GM12878 (cell line): Measurements from ENCODE around the gene TNK1. TPM values are rescaled to one million over a fixed set of nuclear protein-coding genes. Genes with fewer than 3 reads are reported as not detected.

Experiments used
- ATAC-seq: fragments of 200-7000 bp; cut with Tn5 transposase; 3 replicates; pipeline ENCODE4 v1.9.1; 2020; ENCODE audit warnings: mild to moderate bottlenecking, moderate library complexity
- BruUV-seq: library from RNA; stranded (reverse); fragments of 400-500 nt; replicated peaks from 2 replicates; lab custom pipeline; 2021; lab: Mats Ljungman, UMichigan
- CTCF ChIA-PET: fragments of 300-600 bp; sonication (Branson Sonifier 250); formaldehyde crosslinking; extraction: SDS; loops from one replicate; lab custom pipeline; 2021; ENCODE audit warnings: inconsistent platforms; lab: Yijun Ruan, JAX
- POLR2A ChIA-PET: fragments of 350-600 bp; formaldehyde crosslinking; extraction: SDS; loops from one replicate; lab custom pipeline; 2021; ENCODE audit warnings: inconsistent platforms; lab: Charles Lee
- RAD21 ChIA-PET: fragments of 300-600 bp; sonication (Branson Sonifier 250); formaldehyde crosslinking; loops from one replicate; lab custom pipeline; 2023; ENCODE audit warnings: antibody characterized with exemption; ENCODE audit not compliant: unreplicated experiment; lab: Charles Lee
- SMC1A ChIA-PET: fragments of 300-600 bp; sonication (Branson Sonifier 250); formaldehyde crosslinking; loops from one replicate; lab custom pipeline; 2023; ENCODE audit not compliant: unreplicated experiment, uncharacterized antibody; lab: Charles Lee
- DNase-seq: peaks from one replicate; pipeline ENCODE4 v3.0.0-alpha.2; 2011; ENCODE audit warnings: low read depth, low spot score
- FAIRE-seq: peaks from 3 replicates; lab custom pipeline; 2011; peaks lifted over from hg19 to GRCh38; lab: Jason Lieb, UNC
- H2AFZ ChIP-seq: 2 replicates; pipeline ENCODE4 v1.6.0; 2011; ENCODE audit warnings: low read depth, low read length, control low read depth; ENCODE audit not compliant: control insufficient read depth
- H3K27ac ChIP-seq: 2 replicates; pipeline ENCODE4 v1.5.1; 2011; ENCODE audit warnings: control low read depth; ENCODE audit not compliant: control insufficient read depth, insufficient read depth
- H3K27me3 ChIP-seq, 2 experiments: replicated peaks in 1 of 2; 2 replicates each; pipeline versions ENCODE4 v1.6.0 to v1.6.1; 2011; ENCODE audit warnings: low read length in 1 of 2; ENCODE audit not compliant: control insufficient read depth in 2 of 2, insufficient read depth in 2 of 2
- H3K36me3 ChIP-seq, 2 experiments: 2 replicates each; pipeline ENCODE4 v1.5.1; 2011; ENCODE audit warnings: low read length in 1 of 2; ENCODE audit not compliant: control insufficient read depth in 2 of 2, insufficient read depth in 2 of 2
- H3K4me1 ChIP-seq: 2 replicates; pipeline ENCODE4 v1.6.1; 2011; ENCODE audit warnings: mild to moderate bottlenecking, low read length, moderate library complexity, mixed read lengths; ENCODE audit not compliant: control insufficient read depth, insufficient read depth
- H3K4me2 ChIP-seq: 2 replicates; pipeline ENCODE4 v1.6.0; 2011; ENCODE audit warnings: control low read depth; ENCODE audit not compliant: control insufficient read depth, insufficient read depth
- H3K4me3 ChIP-seq: fragments of 200-600 bp; sonication (generic); 2 replicates; pipeline ENCODE4 v1.5.1; 2016
- H3K79me2 ChIP-seq: 2 replicates; pipeline ENCODE4 v1.6.0; 2011; ENCODE audit warnings: low read length; ENCODE audit not compliant: control insufficient read depth, insufficient read depth
- H3K9ac ChIP-seq: 2 replicates; pipeline ENCODE4 v1.8.0; 2011; ENCODE audit warnings: low read length, control low read depth, mixed read lengths; ENCODE audit not compliant: control insufficient read depth, insufficient read depth
- H3K9me3 ChIP-seq: replicated peaks from 3 replicates; pipeline ENCODE4 v1.5.1; 2011; ENCODE audit warnings: mild to moderate bottlenecking, low read length; ENCODE audit not compliant: control insufficient read depth, insufficient read depth
- H4K20me1 ChIP-seq: 2 replicates; pipeline ENCODE4 v1.6.0; 2011; ENCODE audit not compliant: control insufficient read depth, insufficient read depth
- ASH2L ChIP-seq: fragments of 300-600, 200-600 bp; sonication (generic); IDR thresholded peaks from 2 replicates; pipeline ENCODE4 v1.6.1; 2017; ENCODE audit warnings: low read depth, mild to moderate bottlenecking, borderline replicate concordance
- CBX5 ChIP-seq: sonication (generic); IDR thresholded peaks from 2 replicates; pipeline ENCODE4 v1.6.1; 2016; ENCODE audit warnings: low read depth, moderate library complexity, mild to moderate bottlenecking, inconsistent platforms
- CHD4 ChIP-seq: fragments of 200-600 bp; sonication (generic); IDR thresholded peaks from 2 replicates; pipeline ENCODE4 v1.6.1; 2016; ENCODE audit warnings: mild to moderate bottlenecking
- KAT2A ChIP-seq: conservative IDR thresholded peaks from 2 replicates; pipeline ENCODE4 v1.6.1; 2011; ENCODE audit warnings: low read depth, low read length; ENCODE audit not compliant: control insufficient read depth
- NFXL1 ChIP-seq: fragments of 450-650 bp; IDR thresholded peaks from 2 replicates; pipeline ENCODE4 v1.6.1; 2017; ENCODE audit warnings: antibody characterized with exemption, mild to moderate bottlenecking, borderline replicate concordance
- RELA ChIP-seq: fragments of 450-650 bp; IDR thresholded peaks from 2 replicates; pipeline ENCODE4 v1.8.0; 2014; ENCODE audit warnings: borderline replicate concordance; ENCODE audit not compliant: partially characterized antibody
- YY1 ChIP-seq: IDR thresholded peaks from 2 replicates; pipeline ENCODE4 v1.6.1; 2011; ENCODE audit warnings: low read depth, mild to moderate bottlenecking, low read length
- ZBTB33 ChIP-seq: fragments of 450-650 bp; IDR thresholded peaks from 2 replicates; pipeline ENCODE4 v1.6.1; 2017; ENCODE audit warnings: mild to moderate bottlenecking
- ZNF24 ChIP-seq: fragments of 450-650 bp; IDR thresholded peaks from 2 replicates; pipeline ENCODE4 v1.6.1; 2017; ENCODE audit warnings: antibody characterized with exemption, mild to moderate bottlenecking
- ZNF274 ChIP-seq: IDR thresholded peaks from one replicate; pipeline ENCODE4 v1.8.0; 2011; ENCODE audit not compliant: insufficient read length, insufficient read depth
- WGBS: methylation state at CpG from one replicate; pipeline ENCODE4 v1.1.6; 2016; ENCODE audit warnings: low lambda C conversion rate; ENCODE audit not compliant: insufficient replicate concordance, insufficient coverage; ENCODE audit errors: missing lambda C conversion rate; 5-methylcytosine and 5-hydroxymethylcytosine counted together
- in situ Hi-C: fragments of 300-500 bp; cut with MboI; formaldehyde crosslinking; loops from 9 replicates; pipeline ENCODE4 v1.14.3; 2018; ENCODE audit warnings: mixed read lengths
- intact Hi-C: fragments of 100-400 bp; cut with micrococcal nuclease; formaldehyde crosslinking; loops from one replicate; pipeline ENCODE4 v1.14.2; 2022; ENCODE audit not compliant: unreplicated experiment
- polyA plus RNA-seq, 11 experiments: library from polyadenylated mRNA; depleted of rRNA in 4 of 11; unstranded in 6 of 11; stranded (reverse) in 5 of 11; fragments of >200 nt; fragmentation: Nextera tagmentation in 4 of 11; fragmentation: Illumina TruSeq in 1 of 11; extraction: Ambion mirVana in 4 of 11; extraction: Trizol in 1 of 11; gene quantifications; 1 replicate in 1 of 11; 2 replicates in 10 of 11; pipeline versions ENCODE4 v1.2.1 to v1.2.3, GENCODE V29; 2011 to 2016; ENCODE audit warnings: inconsistent platforms in 2 of 11, missing spikeins in 2 of 11, low read depth in 1 of 11
- total RNA-seq, 4 experiments: library from RNA; depleted of rRNA in 3 of 4; stranded (reverse); fragments of >200 nt in 3 of 4; fragmentation: Illumina TruSeq in 1 of 4; extraction: Trizol in 1 of 4; gene quantifications; 2 replicates each; pipeline versions ENCODE4 v1.2.1 to v1.2.3, GENCODE V29; 2013 to 2021
- TF ChIP-seq, protein P1 (sequence below): fragments of 450-650 bp; IDR thresholded peaks from 2 replicates; pipeline ENCODE4 v1.6.1; 2017; ENCODE audit warnings: mild to moderate bottlenecking, moderate library complexity
- TF ChIP-seq, protein P2 (sequence below): fragments of 450-650 bp; IDR thresholded peaks from 2 replicates; pipeline ENCODE4 v1.6.1; 2017; ENCODE audit warnings: borderline replicate concordance

Gene TNK1
- total and polyA plus RNA-seq, 10 of the 15 experiments (the other 5 are each of a cell fraction or from before 2014, with no cell fraction given) = 0.06 to 2.5 (median 0.70) TPM

- ChIA-PET RAD21 (no interaction called here), CTCF (interaction anchor here (0.6 to 0.8 kb wide), 2 partner anchors 50 to 63 kb away, joined by 3 to 4 read pairs; no protein-coding TSS in a partner anchor), POLR2A (interaction anchor here (0.6 to 1.8 kb wide), 2 partner anchors 34 to 121 kb away, joined by 3 to 14 read pairs; partner anchors contain the start of gene FGF11), SMC1A (no interaction called here)
- Histone ChIP-seq H3K27me3 (peaks cover 0 to 6% of the 10 kb centered on the region in 2 experiments; a peak in 2 of 4 replicates), H3K4me3 (peak overlapping the region; percentile 85; the same call in 1 of the 2 replicates), H3K4me2 (peak overlapping the region; percentile 72), H3K36me3 (no peaks in the 10 kb centered on the region), H4K20me1 (no peaks in the 10 kb centered on the region), H3K9ac (no peak overlapping the region), H3K79me2 (peaks cover 2% of the 10 kb centered on the region), H3K27ac (no peak overlapping the region), H3K4me1 (peaks cover 3% of the 10 kb centered on the region; the same call in 1 of the 2 replicates), H2AFZ (peak overlapping the region; percentile 96; the same call in 1 of the 2 replicates), H3K9me3 (no peaks in the 10 kb centered on the region)
- FAIRE-seq (no peak), DNase-seq (no peak), ATAC-seq (no peak)
- in situ Hi-C loops = no loop called here
- TF ChIP-seq, protein P1, sequence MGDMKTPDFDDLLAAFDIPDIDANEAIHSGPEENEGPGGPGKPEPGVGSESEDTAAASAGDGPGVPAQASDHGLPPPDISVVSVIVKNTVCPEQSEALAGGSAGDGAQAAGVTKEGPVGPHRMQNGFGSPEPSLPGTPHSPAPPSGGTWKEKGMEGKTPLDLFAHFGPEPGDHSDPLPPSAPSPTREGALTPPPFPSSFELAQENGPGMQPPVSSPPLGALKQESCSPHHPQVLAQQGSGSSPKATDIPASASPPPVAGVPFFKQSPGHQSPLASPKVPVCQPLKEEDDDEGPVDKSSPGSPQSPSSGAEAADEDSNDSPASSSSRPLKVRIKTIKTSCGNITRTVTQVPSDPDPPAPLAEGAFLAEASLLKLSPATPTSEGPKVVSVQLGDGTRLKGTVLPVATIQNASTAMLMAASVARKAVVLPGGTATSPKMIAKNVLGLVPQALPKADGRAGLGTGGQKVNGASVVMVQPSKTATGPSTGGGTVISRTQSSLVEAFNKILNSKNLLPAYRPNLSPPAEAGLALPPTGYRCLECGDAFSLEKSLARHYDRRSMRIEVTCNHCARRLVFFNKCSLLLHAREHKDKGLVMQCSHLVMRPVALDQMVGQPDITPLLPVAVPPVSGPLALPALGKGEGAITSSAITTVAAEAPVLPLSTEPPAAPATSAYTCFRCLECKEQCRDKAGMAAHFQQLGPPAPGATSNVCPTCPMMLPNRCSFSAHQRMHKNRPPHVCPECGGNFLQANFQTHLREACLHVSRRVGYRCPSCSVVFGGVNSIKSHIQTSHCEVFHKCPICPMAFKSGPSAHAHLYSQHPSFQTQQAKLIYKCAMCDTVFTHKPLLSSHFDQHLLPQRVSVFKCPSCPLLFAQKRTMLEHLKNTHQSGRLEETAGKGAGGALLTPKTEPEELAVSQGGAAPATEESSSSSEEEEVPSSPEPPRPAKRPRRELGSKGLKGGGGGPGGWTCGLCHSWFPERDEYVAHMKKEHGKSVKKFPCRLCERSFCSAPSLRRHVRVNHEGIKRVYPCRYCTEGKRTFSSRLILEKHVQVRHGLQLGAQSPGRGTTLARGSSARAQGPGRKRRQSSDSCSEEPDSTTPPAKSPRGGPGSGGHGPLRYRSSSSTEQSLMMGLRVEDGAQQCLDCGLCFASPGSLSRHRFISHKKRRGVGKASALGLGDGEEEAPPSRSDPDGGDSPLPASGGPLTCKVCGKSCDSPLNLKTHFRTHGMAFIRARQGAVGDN = no peak
- TF ChIP-seq KAT2A = no peak
- no peak for TF ChIP-seq NFXL1
- TF ChIP-seq YY1 = no peak
- TF ChIP-seq CBX5 = no peak
- TF ChIP-seq ZNF24 = no peak
- no peak for TF ChIP-seq ZNF274
- no peak for TF ChIP-seq CHD4
- TF ChIP-seq, protein P2, sequence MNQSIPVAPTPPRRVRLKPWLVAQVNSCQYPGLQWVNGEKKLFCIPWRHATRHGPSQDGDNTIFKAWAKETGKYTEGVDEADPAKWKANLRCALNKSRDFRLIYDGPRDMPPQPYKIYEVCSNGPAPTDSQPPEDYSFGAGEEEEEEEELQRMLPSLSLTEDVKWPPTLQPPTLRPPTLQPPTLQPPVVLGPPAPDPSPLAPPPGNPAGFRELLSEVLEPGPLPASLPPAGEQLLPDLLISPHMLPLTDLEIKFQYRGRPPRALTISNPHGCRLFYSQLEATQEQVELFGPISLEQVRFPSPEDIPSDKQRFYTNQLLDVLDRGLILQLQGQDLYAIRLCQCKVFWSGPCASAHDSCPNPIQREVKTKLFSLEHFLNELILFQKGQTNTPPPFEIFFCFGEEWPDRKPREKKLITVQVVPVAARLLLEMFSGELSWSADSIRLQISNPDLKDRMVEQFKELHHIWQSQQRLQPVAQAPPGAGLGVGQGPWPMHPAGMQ = no peak
- TF ChIP-seq ASH2L = no peak
- no peak for TF ChIP-seq ZBTB33
- TF ChIP-seq RELA = no peak
- WGBS = 37% methylated on average over 19 of the region's 38 CpGs
- intact Hi-C loops = no loop called here
- no TSS peak for BruUV-seq
These were observed 24.7 kb downstream of the TNK1 start for GRCh38 chr17:7405350-7406234.
